HepG2 (cell line): ENCODE measurements around the gene AADACL2.

Experiments
- CBX2 ChIP-seq, 2 experiments: fragments of 200-600 bp in 1 of 2; sonication (generic); formaldehyde crosslinking in 1 of 2; IDR thresholded peaks; 2 replicates each; pipeline versions ENCODE4 v1.7.0 to v1.8.1; 2018 to 2022; ENCODE audit warnings: low read depth in 2 of 2, low read length in 1 of 2, mild to moderate bottlenecking in 1 of 2, missing genetic modification reagents in 1 of 2
- CEBPB ChIP-seq: IDR thresholded peaks from 2 replicates; pipeline ENCODE4 v1.6.1; 2011; ENCODE audit warnings: low read depth, low read length, improper control_type of control experiment, borderline replicate concordance
- EZH2 ChIP-seq: conservative IDR thresholded peaks from 2 replicates; pipeline ENCODE4 v1.6.1; 2012; ENCODE audit warnings: mild to moderate bottlenecking, low read depth, low read length, moderate library complexity
- HDAC2 ChIP-seq: sonication (generic); formaldehyde crosslinking; IDR thresholded peaks from 2 replicates; pipeline ENCODE4 v1.4.0; 2020; ENCODE audit warnings: missing genetic modification reagents
- JUNB ChIP-seq: sonication (generic); formaldehyde crosslinking; IDR thresholded peaks from 2 replicates; pipeline ENCODE4 v1.8.0; 2022; ENCODE audit warnings: missing genetic modification reagents, mild to moderate bottlenecking, borderline replicate concordance

DNA sequence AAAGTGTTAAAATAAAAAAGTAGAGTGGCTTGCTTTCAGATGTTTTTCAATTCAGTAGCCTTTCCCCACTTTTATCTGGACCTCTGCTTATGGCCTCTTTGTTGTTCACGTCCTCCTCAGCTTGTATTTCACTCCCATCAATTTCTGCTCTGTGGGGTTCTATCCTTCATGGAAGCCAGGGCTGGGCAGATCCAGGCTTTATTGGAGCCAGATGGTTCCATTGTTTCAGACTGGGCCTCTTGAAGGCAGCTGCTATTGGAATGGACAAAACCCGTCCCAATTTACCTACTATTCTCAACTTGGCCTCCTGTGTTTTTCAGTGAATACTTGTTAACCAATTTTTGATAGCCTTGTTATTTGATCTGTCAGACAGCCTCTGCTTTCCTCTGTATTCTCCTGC is 10.9 kb upstream of the AADACL2 start:
- TF ChIP-seq EZH2, result no peak
- no peak for TF ChIP-seq HDAC2 (CRISPR knock-in tag)
- no peak for TF ChIP-seq JUNB (CRISPR knock-in tag)
- TF ChIP-seq CBX2 (IDR thresholded peaks at IDR 0.05; ENCODE audit: low read depth, low read length), result no peak
- no peak for TF ChIP-seq CBX2 (CRISPR knock-in tag; IDR thresholded peaks at IDR 0.05; ENCODE audit: low read depth)
- no peak for TF ChIP-seq CEBPB
